WTC11 (cell line): ENCODE results near the gene TBC1D17. TPM values are rescaled to one million over a fixed set of nuclear protein-coding genes. Genes with fewer than 3 reads are reported as not detected.

Experiments
- ATAC-seq: fragments of 200-7000 bp; cut with Tn5 transposase; 2 replicates; pipeline ENCODE4 v1.10.0; 2021; ENCODE audit warnings: mild to moderate bottlenecking, moderate library complexity
- CTCF ChIA-PET: fragments of 300-600 bp; sonication (Branson Sonifier 250); formaldehyde crosslinking; loops from one replicate; lab custom pipeline; 2021; ENCODE audit warnings: antibody characterized with exemption; lab: Charles Lee
- POLR2A ChIA-PET: fragments of 350-600 bp; sonication (Branson Sonifier 250); formaldehyde crosslinking; loops from one replicate; lab custom pipeline; 2021; ENCODE audit warnings: antibody characterized with exemption; lab: Charles Lee
- DNase-seq: peaks from one replicate; pipeline ENCODE4 v3.0.0; 2021; ENCODE audit warnings: low spot score
- H3K27ac Mint-ChIP-seq: 2 replicates; pipeline ENCODE4 v1.8.0; 2021; ENCODE audit warnings: mixed read lengths
- H3K27me3 Mint-ChIP-seq: 2 replicates; pipeline ENCODE4 v1.8.0; 2021; ENCODE audit warnings: low read depth, mild to moderate bottlenecking, moderate library complexity, mixed read lengths
- H3K36me3 Mint-ChIP-seq: 2 replicates; pipeline ENCODE4 v1.8.0; 2021; ENCODE audit warnings: mixed read lengths
- H3K4me1 Mint-ChIP-seq: 2 replicates; pipeline ENCODE4 v1.8.0; 2022; ENCODE audit warnings: mixed read lengths
- H3K4me3 Mint-ChIP-seq: 2 replicates; pipeline ENCODE4 v1.8.0; 2021; ENCODE audit warnings: mild to moderate bottlenecking, moderate library complexity, mixed read lengths
- H3K9me3 Mint-ChIP-seq: 2 replicates; pipeline ENCODE4 v1.8.0; 2021; ENCODE audit warnings: mixed read lengths
- CBFB ChIP-seq: sonication (generic); formaldehyde crosslinking; IDR thresholded peaks from 2 replicates; pipeline ENCODE4 v1.8.1; 2022; ENCODE audit warnings: mild to moderate bottlenecking, low read depth, missing genetic modification reagents
- GTF2I ChIP-seq: fragments of 250-450 bp; sonication (Bioruptor Pico); conservative IDR thresholded peaks from 2 replicates; pipeline ENCODE4 v1.4.0; 2021; ENCODE audit warnings: mild to moderate bottlenecking
- JUN ChIP-seq: sonication (generic); formaldehyde crosslinking; IDR thresholded peaks from 2 replicates; pipeline ENCODE4 v1.8.0; 2023; ENCODE audit warnings: mild to moderate bottlenecking, missing genetic modification reagents
- PREB ChIP-seq: sonication (generic); formaldehyde crosslinking; IDR thresholded peaks from 2 replicates; pipeline ENCODE4 v1.8.1; 2022; ENCODE audit warnings: mild to moderate bottlenecking, missing genetic modification reagents, moderate library complexity, borderline replicate concordance
- RELA ChIP-seq: sonication (generic); formaldehyde crosslinking; IDR thresholded peaks from 2 replicates; pipeline ENCODE4 v1.8.1; 2022; ENCODE audit warnings: missing genetic modification reagents, mild to moderate bottlenecking, borderline replicate concordance
- ZNF121 ChIP-seq: sonication (generic); formaldehyde crosslinking; IDR thresholded peaks from 2 replicates; pipeline ENCODE4 v1.8.0; 2023; ENCODE audit warnings: missing genetic modification reagents
- ZNF219 ChIP-seq: sonication (generic); formaldehyde crosslinking; IDR thresholded peaks from 2 replicates; pipeline ENCODE4 v1.8.0; 2023; ENCODE audit warnings: missing genetic modification reagents, mild to moderate bottlenecking, borderline replicate concordance
- ZNF232 ChIP-seq: sonication (generic); formaldehyde crosslinking; IDR thresholded peaks from 2 replicates; pipeline ENCODE4 v1.8.0; 2022; ENCODE audit warnings: mild to moderate bottlenecking, missing genetic modification reagents
- ZNF671 ChIP-seq: fragments of 250-450 bp; sonication (Bioruptor Pico); IDR thresholded peaks from 2 replicates; pipeline ENCODE4 v1.8.0; 2021; ENCODE audit warnings: mild to moderate bottlenecking
- total RNA-seq: library from RNA; stranded (reverse); gene quantifications from 3 replicates; pipeline ENCODE4 v1.2.3, GENCODE V29; 2021
- TF ChIP-seq, protein P1 (sequence below): fragments of 250-450 bp; sonication (Bioruptor Pico); IDR thresholded peaks from 2 replicates; pipeline ENCODE4 v1.9.0; 2021; ENCODE audit warnings: mild to moderate bottlenecking, borderline replicate concordance
- TF ChIP-seq, protein P2 (sequence below): sonication (generic); formaldehyde crosslinking; IDR thresholded peaks from 2 replicates; pipeline ENCODE4 v1.8.0; 2023; ENCODE audit warnings: missing genetic modification reagents, mild to moderate bottlenecking, borderline replicate concordance
- TF ChIP-seq, protein P3 (sequence below): sonication (generic); formaldehyde crosslinking; IDR thresholded peaks from 2 replicates; pipeline ENCODE4 v1.8.0; 2022; ENCODE audit warnings: mild to moderate bottlenecking, missing genetic modification reagents
- TF ChIP-seq, protein P4 (sequence below): fragments of 200-600 bp; IDR thresholded peaks from 2 replicates; pipeline ENCODE4 v1.8.0; 2022; ENCODE audit warnings: antibody characterized with exemption

Gene TBC1D17
- total RNA-seq, 1 experiment from 2014 or later, result 52.8 TPM

GRCh38 chr19:49913720-49914119 lies 36.2 kb downstream of the TBC1D17 start (continued):
- TF ChIP-seq, protein P1, sequence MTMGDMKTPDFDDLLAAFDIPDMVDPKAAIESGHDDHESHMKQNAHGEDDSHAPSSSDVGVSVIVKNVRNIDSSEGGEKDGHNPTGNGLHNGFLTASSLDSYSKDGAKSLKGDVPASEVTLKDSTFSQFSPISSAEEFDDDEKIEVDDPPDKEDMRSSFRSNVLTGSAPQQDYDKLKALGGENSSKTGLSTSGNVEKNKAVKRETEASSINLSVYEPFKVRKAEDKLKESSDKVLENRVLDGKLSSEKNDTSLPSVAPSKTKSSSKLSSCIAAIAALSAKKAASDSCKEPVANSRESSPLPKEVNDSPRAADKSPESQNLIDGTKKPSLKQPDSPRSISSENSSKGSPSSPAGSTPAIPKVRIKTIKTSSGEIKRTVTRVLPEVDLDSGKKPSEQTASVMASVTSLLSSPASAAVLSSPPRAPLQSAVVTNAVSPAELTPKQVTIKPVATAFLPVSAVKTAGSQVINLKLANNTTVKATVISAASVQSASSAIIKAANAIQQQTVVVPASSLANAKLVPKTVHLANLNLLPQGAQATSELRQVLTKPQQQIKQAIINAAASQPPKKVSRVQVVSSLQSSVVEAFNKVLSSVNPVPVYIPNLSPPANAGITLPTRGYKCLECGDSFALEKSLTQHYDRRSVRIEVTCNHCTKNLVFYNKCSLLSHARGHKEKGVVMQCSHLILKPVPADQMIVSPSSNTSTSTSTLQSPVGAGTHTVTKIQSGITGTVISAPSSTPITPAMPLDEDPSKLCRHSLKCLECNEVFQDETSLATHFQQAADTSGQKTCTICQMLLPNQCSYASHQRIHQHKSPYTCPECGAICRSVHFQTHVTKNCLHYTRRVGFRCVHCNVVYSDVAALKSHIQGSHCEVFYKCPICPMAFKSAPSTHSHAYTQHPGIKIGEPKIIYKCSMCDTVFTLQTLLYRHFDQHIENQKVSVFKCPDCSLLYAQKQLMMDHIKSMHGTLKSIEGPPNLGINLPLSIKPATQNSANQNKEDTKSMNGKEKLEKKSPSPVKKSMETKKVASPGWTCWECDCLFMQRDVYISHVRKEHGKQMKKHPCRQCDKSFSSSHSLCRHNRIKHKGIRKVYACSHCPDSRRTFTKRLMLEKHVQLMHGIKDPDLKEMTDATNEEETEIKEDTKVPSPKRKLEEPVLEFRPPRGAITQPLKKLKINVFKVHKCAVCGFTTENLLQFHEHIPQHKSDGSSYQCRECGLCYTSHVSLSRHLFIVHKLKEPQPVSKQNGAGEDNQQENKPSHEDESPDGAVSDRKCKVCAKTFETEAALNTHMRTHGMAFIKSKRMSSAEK (CRISPR knock-in tag), result no peak
- TF ChIP-seq RELA (no peak), PREB (CRISPR knock-in tag) (no peak), CBFB (CRISPR knock-in tag) (no peak), ZNF232 (no peak)
- TF ChIP-seq, protein P2, sequence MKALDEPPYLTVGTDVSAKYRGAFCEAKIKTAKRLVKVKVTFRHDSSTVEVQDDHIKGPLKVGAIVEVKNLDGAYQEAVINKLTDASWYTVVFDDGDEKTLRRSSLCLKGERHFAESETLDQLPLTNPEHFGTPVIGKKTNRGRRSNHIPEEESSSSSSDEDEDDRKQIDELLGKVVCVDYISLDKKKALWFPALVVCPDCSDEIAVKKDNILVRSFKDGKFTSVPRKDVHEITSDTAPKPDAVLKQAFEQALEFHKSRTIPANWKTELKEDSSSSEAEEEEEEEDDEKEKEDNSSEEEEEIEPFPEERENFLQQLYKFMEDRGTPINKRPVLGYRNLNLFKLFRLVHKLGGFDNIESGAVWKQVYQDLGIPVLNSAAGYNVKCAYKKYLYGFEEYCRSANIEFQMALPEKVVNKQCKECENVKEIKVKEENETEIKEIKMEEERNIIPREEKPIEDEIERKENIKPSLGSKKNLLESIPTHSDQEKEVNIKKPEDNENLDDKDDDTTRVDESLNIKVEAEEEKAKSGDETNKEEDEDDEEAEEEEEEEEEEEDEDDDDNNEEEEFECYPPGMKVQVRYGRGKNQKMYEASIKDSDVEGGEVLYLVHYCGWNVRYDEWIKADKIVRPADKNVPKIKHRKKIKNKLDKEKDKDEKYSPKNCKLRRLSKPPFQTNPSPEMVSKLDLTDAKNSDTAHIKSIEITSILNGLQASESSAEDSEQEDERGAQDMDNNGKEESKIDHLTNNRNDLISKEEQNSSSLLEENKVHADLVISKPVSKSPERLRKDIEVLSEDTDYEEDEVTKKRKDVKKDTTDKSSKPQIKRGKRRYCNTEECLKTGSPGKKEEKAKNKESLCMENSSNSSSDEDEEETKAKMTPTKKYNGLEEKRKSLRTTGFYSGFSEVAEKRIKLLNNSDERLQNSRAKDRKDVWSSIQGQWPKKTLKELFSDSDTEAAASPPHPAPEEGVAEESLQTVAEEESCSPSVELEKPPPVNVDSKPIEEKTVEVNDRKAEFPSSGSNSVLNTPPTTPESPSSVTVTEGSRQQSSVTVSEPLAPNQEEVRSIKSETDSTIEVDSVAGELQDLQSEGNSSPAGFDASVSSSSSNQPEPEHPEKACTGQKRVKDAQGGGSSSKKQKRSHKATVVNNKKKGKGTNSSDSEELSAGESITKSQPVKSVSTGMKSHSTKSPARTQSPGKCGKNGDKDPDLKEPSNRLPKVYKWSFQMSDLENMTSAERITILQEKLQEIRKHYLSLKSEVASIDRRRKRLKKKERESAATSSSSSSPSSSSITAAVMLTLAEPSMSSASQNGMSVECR, result no peak

DNA sequence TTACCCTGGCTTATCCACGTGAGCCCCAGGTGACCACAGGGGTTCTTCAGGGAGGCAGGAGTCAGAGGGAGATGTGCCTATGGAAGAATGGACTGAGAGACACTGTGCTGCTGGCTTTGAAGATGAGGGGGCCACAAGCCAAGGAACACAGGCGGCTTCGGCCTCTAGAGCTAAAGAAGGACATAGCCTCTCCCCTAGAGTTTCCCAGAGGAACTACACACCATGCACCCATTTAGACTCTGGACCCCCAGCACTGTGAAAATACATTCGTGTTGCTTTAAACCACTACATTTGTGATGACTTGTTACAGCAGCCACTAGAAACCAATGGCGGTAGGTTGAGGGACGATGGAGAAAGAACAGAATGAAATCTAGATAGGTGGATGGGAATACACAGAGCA lies 37.8 kb downstream of the TBC1D17 start:
- H3K4me3 Mint-ChIP-seq, result no peak overlapping the region
- TF ChIP-seq, protein P3, sequence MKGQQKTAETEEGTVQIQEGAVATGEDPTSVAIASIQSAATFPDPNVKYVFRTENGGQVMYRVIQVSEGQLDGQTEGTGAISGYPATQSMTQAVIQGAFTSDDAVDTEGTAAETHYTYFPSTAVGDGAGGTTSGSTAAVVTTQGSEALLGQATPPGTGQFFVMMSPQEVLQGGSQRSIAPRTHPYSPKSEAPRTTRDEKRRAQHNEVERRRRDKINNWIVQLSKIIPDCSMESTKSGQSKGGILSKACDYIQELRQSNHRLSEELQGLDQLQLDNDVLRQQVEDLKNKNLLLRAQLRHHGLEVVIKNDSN, result no peak
- TF ChIP-seq GTF2I (0 out of 2 replicates have a peak, but pooled peaks have one; percentile 14), ZNF219 (CRISPR knock-in tag) (no peak), ZNF671 (no peak)
- H3K4me1 Mint-ChIP-seq, result peaks cover 11% of the 10 kb centered on the region
- peaks cover 51% of the 10 kb centered on the region for H3K36me3 Mint-ChIP-seq
- DNase-seq, result no peak
- ATAC-seq, result no peak
- no peak overlapping the region; the same call in 1 of the 2 replicates for H3K27ac Mint-ChIP-seq
- no peaks in the 10 kb centered on the region for H3K27me3 Mint-ChIP-seq
- CTCF ChIA-PET, result interaction anchor here (0.7 to 3.1 kb wide), 4 partner anchors 12 to 1788 kb away, joined by 3 to 18 read pairs (median 4); no protein-coding TSS in a partner anchor
- POLR2A ChIA-PET, result no interaction called here
- H3K9me3 Mint-ChIP-seq, result peaks cover 6% of the 10 kb centered on the region

GRCh38 chr19:49916839-49917733 lies 39.6 kb downstream of the TBC1D17 start:
- Mint-ChIP-seq H3K9me3 (peaks cover 6% of the 10 kb centered on the region), H3K27ac (peak overlapping the region; percentile 92), H3K4me3 (no peak overlapping the region), H3K4me1 (peaks cover 25% of the 10 kb centered on the region), H3K27me3 (no peaks in the 10 kb centered on the region), H3K36me3 (peaks cover 49% of the 10 kb centered on the region)
- TF ChIP-seq, protein P1 (CRISPR knock-in tag), result no peak
- TF ChIP-seq ZNF121, result peak; percentile 87
- TF ChIP-seq JUN (CRISPR knock-in tag), result no peak
- TF ChIP-seq, protein P4, sequence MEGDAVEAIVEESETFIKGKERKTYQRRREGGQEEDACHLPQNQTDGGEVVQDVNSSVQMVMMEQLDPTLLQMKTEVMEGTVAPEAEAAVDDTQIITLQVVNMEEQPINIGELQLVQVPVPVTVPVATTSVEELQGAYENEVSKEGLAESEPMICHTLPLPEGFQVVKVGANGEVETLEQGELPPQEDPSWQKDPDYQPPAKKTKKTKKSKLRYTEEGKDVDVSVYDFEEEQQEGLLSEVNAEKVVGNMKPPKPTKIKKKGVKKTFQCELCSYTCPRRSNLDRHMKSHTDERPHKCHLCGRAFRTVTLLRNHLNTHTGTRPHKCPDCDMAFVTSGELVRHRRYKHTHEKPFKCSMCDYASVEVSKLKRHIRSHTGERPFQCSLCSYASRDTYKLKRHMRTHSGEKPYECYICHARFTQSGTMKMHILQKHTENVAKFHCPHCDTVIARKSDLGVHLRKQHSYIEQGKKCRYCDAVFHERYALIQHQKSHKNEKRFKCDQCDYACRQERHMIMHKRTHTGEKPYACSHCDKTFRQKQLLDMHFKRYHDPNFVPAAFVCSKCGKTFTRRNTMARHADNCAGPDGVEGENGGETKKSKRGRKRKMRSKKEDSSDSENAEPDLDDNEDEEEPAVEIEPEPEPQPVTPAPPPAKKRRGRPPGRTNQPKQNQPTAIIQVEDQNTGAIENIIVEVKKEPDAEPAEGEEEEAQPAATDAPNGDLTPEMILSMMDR, result peak; percentile 18; the same call in 1 of the 2 replicates
- POLR2A ChIA-PET, result interaction anchor here (1.0 to 2.4 kb wide), 3 partner anchors 9 to 13 kb away, joined by 3 to 7 read pairs (median 4); partner anchors contain the start of genes ATF5 and NUP62
- DNase-seq, result peak; percentile 62
- peak; percentile 60 for ATAC-seq
- CTCF ChIA-PET, result interaction anchor here (0.8 to 2.2 kb wide), 6 partner anchors 12 to 47 kb away, joined by 3 to 8 read pairs (median 4); partner anchors contain the start of genes ATF5 and NUP62
